G401.6 (cell line): ENCODE data around the gene AKT2.
"Not testable (repeated sequence)": the region's sequence is repeated elsewhere in the genome, so short reads cannot be mapped to it uniquely, and the experiment has no call there.

Experiments used
- FAIRE-seq: peaks from 2 replicates; lab custom pipeline; 2012; peaks lifted over from hg19 to GRCh38; lab: Jason Lieb, UNC

The AKT2 gene

DNA sequence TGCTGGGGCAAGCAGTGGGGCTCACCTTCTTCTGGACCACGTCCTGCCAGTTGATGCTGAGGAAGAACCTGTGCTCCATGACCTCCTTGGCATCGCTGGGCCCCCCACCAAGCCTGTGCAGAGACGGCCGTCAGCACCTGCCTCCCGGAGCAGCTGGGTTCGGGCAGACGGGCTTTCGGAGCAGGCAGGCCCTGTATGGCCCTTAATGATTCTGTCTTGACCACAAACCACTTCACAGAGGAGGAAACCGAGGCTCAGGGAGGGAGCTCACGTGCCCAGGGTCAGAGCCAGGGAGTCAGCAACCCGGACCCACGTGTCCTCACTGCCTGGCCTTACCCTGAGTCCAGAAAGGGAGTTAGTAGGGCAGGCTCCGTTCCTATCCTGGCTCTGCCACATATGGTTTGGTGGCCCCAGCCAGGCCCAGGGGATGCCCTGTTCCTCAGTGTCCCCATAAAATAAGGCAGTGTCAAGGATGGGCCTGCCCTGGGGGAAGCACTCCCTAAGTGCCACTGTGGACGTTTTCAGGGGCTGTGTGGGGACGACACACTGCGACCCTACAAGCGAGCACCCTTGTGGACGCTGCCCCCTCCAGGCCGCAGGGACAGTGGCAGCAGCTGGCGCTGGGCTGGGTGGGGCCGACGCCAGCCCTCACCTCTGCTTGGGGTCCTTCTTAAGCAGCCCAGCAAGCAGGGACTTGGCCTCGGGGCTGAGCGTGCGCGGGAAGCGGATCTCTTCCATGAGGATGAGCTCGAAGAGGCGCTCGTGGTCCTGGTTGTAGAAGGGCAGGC is 49.7 kb downstream of the AKT2 start:
- FAIRE-seq = no peak

DNA sequence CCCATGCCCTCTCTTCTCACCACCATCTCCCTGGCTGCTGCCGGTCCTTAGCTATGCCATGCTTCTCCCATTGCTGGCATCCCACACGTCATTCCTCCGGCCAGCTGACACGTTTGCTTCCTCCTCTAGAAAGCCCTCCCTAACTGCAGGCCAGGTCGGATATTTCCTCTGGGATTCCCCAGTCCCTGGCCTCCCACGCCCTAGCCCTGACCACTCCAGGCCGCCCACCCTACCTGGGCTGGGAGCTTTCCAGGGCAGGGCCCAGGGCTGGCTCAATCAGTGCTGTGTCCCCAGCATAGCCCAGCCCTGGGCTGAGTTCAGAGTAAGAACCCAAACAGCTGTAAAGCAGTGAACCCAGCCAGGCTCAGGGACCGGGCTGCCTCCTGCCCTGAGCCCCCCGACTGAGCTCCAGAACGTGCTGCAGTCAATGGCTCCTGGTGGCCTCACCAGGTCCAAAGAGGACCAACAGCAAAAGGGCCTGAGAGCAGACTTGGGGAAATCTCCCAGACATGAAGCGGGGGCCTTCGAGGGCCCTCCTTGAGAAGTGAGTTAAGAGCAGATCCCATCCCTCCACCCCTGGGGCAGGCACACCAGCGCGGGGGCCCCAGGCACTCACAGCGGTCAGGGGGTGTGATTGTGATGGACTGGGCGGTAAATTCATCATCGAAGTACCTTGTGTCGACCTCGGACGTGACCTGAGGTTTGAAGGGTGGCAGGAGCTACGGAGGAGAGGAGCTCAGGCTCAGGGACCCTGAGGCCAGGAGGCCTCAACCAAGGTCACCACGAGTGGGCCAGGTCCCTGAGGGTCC is 50.5 kb downstream of the AKT2 start:
- FAIRE-seq = no peak

DNA sequence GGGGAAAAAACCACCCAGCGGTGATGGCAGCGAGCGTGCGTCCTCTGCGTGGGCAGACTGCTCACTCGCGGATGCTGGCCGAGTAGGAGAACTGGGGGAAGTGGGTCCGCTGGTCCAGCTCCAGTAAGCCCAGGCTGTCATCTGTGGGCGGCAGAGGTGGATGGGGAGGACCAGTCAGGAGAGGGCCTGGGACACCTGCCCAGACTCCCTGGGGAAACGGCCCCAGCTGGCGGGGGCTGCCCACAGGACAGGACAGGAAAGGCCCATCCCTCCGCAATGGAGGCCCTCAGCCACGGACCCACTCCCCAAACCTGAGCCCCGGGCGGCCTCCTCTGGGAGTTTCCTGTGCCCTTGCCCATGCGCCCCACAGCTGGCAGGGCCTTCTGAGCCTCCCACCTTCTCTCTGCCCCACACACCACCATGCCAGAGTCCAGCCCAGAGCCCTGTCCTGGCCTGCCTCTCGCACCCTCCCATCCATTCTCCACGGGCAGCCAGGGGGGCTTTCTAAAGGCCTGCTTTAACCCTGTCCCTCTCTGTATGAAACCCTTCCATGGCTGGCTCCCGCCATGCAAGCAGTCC is 51.2 kb downstream of the AKT2 start:
- FAIRE-seq = no peak

DNA sequence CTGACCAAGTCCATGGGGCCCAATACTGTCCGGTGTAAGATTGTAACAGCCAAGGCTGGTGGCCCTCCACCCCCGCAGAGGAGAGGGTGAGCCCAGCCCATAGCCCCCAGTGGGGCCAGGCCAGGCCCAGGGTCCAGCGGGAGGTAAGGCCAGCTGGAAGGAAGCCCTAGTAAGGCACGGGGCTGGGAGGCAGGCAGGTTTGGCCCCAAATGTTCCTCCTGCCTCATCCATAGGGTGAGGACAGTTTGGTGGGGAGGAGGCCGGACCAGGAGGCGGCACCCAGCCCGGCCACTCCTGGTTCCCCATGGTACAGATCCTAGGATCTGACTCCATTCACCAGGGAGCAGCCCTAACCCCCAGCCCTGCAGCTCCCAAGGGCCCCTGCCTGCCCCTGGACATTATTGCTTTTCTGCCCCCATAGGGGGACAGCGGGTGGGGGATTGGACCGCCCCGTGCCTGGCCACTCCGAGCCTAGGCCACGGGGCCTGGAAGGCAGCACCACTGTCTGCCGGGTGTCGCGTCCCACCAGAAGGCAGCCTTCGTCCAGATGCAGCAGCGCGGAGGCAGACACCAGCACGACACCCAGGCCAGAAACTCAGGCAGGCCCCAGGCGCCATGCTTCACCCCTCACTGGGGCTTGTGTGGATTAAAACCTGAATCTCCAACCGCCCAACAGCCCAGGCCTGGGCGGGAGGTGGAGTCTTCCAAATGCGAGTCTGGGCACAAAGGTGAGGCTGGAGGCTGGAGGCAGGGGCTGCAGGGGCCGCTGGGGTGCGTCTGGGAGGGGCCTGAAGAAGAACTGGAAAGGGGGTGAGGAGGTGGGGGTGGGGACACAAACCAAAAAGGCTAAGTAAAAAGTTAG is 52.0 kb downstream of the AKT2 start:
- FAIRE-seq = no peak

DNA sequence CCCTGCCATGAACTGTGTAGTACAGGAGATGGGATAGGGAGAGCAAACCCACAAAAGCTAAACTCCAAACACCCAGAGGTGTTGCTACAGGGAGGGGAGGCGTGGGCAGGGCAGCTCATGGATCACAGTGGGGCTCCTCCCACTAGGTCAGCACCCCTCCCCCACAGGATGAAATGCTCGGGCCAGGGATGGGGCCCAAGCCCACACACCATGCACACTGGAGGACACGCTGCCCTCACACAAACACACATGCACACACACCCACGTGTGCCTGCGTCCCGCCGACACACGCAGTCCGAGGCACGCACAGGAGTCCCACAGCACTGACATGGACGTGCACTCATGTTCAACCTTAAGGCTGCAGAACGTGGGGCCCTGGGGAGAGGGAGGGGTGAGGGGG is 52.7 kb downstream of the AKT2 start:
- no peak for FAIRE-seq

DNA sequence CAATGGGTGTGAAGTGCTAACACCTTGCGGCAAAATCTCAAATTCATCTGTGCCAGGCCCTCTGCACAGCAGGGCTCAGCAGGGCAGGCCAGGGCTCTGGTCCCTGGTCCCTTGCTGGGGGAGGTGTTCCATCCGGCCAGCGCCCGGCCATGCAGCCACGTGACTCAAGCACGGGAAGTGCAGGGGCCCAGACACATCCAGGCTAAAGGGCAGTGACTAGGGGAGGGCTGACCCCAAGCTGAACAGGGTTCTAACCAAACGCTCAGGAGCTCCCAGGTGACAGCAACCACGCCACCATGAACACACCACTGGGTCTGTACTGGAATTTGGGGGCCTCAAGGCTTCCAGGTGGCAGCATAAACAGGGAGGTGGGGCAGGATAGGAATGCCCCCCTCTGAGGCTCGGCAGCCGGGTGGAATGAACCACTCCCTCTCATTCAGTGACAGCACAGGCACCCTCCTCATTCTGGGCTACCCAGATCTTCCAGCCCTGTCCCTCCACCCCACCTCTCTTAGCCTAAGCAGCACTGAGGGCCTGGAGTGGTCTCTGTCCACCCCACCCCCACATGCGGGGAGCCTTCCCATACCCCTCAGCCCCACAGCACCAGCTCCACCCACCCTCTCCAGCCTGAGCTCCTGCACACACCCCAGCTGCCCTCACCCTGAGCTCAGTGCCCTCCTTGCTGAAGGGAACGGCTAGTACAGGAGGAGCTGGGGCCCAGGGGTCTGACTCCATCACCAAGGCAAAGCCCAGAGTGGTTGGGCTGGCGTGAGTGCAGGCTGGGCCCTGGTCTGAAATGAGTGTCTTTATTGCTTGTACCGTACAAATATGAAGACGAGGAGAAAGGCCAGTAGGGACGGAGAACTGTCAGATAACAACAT is 53.4 kb downstream of the AKT2 start:
- no peak for FAIRE-seq

DNA sequence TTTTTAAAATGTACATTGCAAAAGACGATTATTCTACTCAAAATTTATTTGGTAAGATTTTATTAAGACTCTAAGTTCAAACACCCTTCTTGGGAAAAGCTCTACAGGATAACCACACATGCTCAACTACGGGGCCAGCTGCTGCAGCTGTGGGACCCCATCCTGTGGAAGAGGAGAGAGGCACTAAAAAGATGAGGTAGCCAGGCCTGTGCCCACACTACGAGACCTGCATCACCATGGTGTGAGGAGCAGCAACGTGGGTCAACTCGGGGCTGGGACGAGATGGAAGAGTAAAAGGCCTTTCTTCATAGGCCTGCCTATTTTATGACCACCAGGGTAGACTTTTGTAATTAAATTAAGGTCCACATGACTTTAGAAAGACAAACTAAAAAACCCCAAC is 54.1 kb downstream of the AKT2 start:
- FAIRE-seq = no peak

DNA sequence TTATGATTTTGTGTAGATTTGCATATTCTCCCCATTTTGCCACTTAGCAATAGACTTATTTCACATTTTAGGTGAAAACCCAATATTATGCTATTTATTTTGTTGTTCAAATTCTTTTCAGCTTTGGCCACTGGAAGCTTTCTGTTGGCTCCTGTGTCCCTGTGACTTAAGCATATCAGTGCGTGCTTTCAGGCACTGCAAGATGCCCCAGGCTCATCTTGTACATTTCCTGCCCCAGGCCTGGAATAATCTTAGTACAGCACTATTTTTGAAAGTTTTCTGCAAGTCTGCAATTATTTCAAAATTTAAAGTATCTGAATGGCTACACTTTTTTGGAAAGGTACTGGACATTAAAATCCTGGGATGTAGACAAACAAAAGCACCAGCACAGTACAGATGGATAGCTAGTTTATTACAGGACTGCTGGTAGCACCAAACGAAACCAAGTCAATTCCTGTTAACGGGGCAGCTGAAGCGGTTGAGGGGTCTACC is 55.2 kb downstream of the AKT2 start:
- no peak for FAIRE-seq

DNA sequence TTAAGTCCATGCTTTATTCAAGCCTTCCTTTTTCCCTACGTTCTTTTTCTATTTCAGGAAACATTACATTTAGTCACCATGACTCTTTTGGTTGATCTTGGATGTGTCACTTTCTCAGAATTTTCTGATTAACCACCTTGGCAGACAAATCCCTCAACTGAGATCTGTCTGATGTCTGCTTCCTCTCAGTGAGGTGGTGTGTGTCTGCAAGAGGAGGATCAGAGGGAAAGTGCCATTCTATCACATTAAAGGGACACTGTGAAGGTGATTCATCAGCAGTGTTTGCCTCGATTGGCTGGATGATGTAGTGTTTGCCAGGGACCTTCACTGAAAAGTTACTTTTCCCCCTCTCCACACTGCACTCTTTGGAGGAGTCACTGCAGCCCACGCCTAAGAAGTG is 55.7 kb downstream of the AKT2 start:
- no peak for FAIRE-seq

DNA sequence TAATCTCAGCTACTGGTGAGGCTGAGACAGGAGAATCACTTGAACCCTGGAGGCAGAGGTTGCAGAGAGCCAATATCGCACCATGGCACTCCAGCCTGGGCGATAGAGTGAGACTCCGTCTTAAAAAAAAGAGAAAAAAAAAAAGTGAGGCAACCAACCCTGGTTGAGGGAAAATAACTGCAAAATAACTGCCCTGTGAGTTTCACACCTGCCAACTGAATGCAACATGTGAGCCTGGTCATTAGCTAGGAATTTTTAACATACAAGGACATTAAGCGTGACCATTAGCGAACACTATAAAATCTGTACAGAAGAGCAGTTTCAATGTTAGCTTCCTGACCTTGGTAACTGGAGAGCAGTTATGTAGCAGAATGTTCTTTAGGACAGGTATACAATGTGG is 56.3 kb downstream of the AKT2 start:
- FAIRE-seq = no peak

DNA sequence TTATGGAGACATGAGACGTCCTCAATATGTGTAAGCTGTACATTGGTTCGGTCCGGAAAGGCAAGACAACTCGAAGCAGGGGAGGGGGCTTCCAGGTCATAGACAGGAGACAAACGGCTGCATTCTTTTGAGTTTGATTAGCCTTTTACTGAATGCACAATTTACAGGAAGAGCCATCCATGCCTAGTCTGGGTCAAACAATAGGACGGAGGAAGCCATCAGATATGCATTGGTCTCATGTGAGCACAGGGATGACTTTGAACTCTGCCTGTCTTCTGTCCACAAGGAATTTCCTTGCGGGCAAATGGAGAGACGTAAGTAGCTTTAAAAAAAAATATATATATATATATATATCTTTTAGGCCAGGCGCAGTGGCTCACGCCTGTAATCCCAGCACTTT is 56.8 kb downstream of the AKT2 start:
- no peak for FAIRE-seq

DNA sequence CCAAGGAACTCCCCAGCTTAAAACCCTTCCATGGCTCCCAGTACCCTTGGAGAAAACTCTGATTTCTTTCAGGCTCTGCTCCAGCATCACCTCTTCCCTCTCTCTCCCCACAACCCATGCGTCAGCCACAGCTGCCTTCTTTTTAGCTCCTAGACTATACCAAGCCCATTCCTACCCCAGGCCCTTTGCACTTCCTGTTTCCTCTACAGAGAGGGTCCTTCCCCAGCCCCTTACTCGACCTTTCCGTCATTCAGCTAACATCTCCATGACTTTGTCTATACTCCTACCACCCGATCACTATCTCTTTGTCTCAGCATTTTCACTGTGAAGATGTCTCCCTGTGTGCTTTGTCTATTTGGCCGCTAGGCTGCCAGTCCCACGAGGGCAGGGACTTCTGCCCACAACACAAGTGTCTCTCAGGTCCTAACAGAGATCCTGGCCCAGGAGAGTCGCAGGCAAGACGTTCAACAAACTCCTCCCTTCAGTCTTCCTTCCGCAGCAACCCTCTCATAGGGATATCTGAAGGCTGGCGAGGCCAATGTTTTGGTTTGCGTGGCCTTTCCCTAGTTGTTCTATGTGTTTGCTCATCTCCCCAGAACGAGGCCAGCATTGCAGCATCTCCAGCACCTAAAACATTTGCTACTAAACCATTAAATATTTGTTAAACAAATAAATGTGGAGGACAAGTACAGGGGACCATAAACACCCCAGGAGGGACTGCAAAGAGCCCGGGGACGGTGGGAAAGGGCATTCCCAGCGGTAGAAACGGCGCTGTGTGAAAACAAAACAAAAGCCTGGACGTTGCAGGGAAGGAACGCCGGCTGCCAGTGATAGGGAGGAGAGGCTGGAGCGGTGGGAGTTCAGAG is 59.5 kb downstream of the AKT2 start:
- FAIRE-seq = no peak

DNA sequence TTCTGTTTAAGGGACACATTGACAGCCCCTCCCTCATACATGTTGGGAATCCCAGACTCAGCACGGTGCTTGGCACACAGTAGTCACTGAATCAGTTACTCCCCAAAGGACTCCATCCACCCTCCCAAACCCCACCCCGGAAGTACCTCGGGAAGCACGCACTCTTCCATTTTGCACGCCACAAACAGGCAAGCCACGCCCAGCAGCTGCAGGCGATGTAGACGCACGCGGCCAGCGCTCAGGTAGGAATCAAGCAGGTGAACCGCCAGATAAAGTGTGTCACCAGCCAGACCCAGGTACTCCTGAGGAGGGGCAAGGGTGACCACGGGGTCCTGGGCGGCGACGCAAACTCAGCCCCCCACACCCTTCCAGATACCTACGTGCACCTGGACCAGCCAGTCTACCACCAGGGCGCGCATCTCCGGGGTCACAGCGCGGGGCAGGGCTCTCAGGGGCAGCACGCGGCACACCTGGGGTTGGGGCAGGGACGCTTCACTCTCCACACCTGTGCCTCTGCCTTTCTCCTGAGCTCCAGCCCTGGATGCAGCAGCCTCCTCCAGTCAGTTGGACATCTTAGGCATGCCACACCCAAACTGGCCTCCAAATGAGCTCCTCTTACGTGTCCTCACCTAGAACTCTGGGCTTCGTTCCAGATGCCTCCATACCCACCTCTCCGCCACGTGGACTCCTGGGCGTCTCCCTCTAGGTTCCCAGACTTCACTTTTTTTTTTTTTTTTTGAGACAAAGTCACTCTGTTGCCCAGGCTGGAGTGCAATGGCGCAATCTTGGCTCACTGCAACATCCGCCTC is 60.6 kb downstream of the AKT2 start:
- no peak for FAIRE-seq

DNA sequence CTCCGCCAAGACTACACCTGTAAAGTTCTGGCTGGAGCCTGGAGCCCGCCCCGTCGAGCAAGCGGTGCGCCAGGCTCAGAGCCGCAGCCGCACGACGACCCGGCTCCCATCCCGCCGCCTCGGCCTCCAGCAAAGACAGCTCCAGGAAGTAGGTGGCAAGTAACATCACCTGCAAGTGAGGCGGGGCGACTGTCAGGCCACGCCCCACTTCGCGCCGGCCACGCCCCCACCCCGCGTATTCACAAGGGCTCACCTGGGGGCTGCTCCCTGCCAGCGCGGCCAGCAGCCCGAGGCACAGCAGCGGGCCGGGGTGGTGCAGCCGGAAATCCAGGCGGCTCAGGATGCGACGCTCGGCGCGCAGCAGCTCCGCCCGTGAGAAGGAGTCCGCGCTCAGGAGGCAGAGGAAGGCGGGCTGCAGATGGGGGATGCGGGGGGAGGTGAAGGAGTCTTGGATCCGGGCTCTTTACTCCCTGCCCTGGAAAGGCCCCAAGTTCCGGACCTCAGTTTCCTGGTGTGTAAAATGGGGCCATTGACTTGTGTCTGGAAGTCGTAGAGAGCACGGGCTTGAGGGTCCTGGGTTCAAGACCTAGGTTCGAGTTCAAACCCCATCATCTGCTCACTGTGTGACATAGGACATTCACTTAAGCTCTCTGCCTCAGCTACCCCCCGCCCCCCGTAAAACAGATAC is 61.9 kb downstream of the AKT2 start:
- no peak for FAIRE-seq

DNA sequence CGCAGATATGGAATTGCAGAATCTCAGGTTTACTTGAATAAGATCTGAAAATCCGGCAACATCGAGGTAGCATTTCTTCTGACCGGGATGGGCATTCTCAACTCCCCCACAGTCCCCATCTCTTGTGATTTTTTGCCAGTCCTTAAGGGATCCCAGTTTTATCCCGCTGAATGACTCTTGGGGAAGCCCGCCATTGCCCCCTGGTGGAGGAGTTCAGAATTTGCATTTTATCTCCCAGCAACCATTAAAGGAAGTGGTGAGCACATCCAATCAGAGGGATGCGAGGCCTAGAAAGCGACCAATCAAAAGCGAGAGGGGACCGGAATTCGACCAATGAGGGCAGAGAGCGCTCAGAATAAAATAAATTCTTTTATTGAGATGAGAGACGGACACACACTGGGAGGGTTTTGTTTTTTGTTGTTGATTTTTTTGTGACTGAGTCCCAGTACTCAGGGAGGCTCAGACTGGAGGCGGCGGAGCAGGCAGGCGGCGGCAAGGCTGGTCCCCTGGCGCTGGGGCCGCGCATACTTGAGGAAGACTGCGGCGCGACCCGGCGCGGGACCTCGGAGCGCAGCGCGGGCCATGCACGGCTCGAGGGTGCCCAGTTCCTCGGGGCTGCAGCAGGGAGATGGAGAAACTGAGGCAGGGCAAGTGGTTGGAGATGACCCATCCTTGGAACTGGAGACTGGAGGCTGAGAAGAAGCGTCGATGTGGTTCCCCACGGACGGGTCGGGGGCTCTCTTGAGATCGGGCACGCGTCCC is 63.1 kb downstream of the AKT2 start:
- peak; percentile 96 for FAIRE-seq

DNA sequence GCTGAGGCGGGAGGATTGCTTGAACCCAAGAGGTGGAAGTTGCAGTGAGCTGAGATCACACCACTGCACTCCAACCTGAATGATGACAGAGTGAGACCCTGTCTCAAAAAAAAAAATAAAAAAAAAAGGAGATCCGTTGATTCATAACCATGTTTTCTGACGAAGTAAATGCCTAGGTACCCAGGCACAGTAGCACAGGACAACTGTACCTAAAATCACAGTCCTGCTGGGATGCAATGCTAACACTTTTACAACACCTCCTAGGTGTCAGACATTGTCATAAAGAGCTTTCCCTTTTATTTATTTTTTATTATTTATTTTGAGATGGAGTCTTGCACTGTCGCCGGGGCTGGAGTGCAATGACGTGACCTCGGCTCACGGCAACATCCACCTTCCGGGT is 64.5 kb downstream of the AKT2 start:
- FAIRE-seq = no peak

DNA sequence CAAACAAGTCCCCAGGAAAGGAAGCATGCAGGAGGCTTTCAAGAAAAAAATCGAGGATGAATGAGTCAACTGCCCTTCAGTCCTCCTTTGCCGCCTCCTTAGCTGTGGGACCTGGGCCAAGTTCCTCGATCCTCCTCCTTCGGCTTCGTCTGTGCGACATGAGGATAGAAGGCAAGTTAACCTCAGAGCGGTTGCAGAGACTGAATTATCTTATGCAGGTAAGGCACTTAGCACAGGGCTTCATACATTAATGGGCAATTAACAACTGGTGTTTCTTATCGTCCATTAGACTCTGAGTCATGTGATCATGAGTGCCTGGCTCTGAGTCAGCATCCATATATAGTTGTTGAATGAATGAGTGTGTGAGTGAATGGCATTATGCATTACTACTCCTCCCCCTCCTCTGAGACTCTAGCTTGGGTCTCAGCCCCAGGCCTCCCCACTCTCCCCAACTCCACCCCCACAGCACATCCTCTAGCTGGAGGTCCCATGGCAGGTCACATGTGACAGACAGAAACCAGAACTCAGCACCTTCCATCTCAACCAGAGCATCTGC is 65.3 kb downstream of the AKT2 start:
- FAIRE-seq = no peak

DNA sequence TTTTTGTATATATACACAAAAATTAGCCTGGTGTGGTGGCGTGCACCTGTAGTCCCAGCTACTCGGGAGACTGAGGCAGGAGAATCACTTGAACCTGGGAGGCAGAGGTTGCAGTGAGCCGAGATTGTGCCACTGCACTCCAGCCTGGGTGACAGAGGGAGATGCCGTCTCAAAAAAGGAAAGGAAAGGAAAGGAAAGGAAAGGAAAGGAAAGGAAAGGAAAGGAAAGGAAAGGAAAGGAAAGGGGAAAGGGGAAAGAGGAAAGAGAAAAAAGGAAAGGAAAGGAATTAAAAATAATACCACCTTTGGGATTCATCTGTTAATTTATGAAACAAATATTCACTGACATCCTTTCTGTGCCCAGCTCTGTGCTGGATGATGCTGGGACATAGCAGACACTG is 66.1 kb downstream of the AKT2 start:
- FAIRE-seq = not testable (repeated sequence)
